Mesodermal cell (in vitro differentiated cells): ENCODE results near the gene IL7R.
"Not testable (repeated sequence)": the region's sequence is repeated elsewhere in the genome, so short reads cannot be mapped to it uniquely, and the experiment has no call there.

Experiments
- H3K27ac ChIP-seq: 2 replicates; pipeline ENCODE4 v1.7.0; 2013; ENCODE audit warnings: mild to moderate bottlenecking, low read depth, low read length, moderate library complexity; ENCODE audit not compliant: severe bottlenecking
- H3K36me3 ChIP-seq: 2 replicates; pipeline ENCODE4 v1.7.1; 2013; ENCODE audit warnings: mild to moderate bottlenecking, low read length, moderate library complexity; ENCODE audit not compliant: control insufficient read depth, insufficient read depth
- H3K4me1 ChIP-seq: one replicate; pipeline ENCODE4 v1.7.1; 2013; ENCODE audit warnings: mild to moderate bottlenecking, low read length; ENCODE audit not compliant: insufficient read depth, control insufficient read depth, poor library complexity, severe bottlenecking
- H3K4me3 ChIP-seq: 2 replicates; pipeline ENCODE4 v1.7.0; 2013; ENCODE audit warnings: low read length, control low read depth, mild to moderate bottlenecking; ENCODE audit not compliant: insufficient read depth, poor library complexity, severe bottlenecking; ENCODE audit errors: extremely low read depth
- H3K9me3 ChIP-seq: 2 replicates; pipeline ENCODE4 v1.7.1; 2013; ENCODE audit warnings: mild to moderate bottlenecking, low read length, moderate library complexity; ENCODE audit not compliant: control insufficient read depth
- WGBS, 2 experiments: methylation state at CpG; one replicate each; pipeline ENCODE4 v1.1.5; 2013; ENCODE audit warnings: missing lambda C conversion rate in 2 of 2; ENCODE audit not compliant: insufficient coverage in 2 of 2; 5-methylcytosine and 5-hydroxymethylcytosine counted together

IL7R gene

DNA sequence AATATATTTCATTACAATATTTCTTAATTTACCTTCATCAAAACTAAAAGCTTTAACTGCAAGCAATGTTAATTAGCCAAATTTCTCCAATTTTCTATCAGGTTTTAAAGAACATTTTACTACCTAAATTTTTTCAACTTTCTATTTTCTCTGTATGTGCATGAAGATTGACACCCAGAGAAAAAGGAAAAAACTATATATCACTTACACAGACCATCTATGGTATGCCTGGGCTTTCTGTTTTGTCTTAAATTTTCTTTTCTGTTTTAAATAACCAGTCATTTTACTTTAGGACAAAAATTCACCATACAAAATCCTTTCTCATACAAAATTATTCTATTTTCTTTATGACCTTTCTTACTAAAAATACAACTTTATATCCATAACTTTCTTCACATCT is 13.8 kb upstream of the IL7R start:
- no peak overlapping the region for H3K4me3 ChIP-seq
- peaks cover 22% of the 10 kb centered on the region for H3K9me3 ChIP-seq
- H3K4me1 ChIP-seq, result no peaks in the 10 kb centered on the region
- no peaks in the 10 kb centered on the region for H3K36me3 ChIP-seq
- no peak overlapping the region for H3K27ac ChIP-seq

DNA sequence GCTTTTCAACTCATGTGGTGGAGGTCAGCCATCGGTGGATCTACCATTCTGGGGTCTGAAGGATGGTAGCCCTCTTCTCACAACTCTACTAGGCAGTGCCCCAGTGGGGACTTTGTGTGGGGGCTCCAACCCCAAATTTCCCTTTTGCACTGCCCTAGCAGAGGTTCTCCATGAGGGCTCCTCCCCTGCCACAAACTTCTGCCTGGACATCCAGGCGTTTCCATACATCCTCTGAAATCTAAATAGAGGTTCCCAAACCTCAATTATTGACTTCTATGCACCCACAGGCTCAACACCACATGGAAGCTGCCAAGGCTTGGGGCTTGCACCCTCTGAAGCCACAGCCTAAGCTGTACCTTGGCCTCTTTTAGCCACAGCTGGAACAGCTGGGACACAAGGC is 11.2 kb upstream of the IL7R start:
- not testable (repeated sequence) for H3K27ac ChIP-seq, H3K4me1 ChIP-seq, H3K4me3 ChIP-seq, H3K36me3 ChIP-seq
- no CpG with 5 or more reads among the region's 2 CpGs for WGBS, 2 experiments
- peaks cover 22% of the 10 kb centered on the region for H3K9me3 ChIP-seq

DNA sequence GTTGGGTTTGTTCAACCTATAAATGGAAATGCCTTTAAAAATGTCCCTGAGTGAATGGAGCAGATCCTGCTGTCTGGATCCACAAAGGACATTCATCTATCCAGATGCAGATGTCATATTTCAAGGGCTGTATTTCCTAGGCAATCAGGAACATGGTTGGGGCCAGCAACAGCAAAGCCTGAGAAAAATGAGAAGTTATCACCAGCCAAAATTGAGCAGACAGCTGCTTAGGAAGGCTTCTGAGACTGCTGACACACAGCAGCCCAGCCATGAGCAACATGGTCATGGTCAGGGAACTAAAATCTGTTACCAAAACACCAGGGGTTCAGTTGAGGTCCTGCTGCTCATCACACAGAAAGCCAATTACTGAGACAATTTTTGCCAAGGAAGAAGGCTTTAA is 9.2 kb upstream of the IL7R start:
- Histone ChIP-seq H3K36me3 (no peaks in the 10 kb centered on the region), H3K9me3 (peaks cover 20% of the 10 kb centered on the region), H3K27ac (no peak overlapping the region), H3K4me3 (no peak overlapping the region), H3K4me1 (no peaks in the 10 kb centered on the region)

DNA sequence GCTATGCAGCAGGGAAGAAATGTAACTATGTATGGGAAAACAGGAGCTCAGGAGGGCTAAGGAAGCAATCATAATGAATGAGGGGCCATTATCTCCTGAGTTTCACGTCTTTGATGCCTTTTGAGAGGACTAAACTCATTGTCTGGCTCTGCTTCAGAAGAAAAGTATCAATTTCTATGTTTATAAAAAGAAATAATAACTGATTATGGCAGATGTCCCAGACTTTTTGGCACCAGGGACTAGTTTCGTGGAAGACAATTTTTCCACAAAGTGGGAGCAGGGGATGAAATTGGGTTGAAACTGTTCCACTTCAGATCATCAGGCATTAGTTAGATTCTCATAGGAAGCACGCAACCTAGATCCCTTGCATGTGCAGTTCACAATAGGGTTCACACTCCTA is 8.7 kb upstream of the IL7R start:
- no peak overlapping the region for H3K4me3 ChIP-seq
- H3K27ac ChIP-seq, result no peak overlapping the region
- H3K4me1 ChIP-seq, result no peaks in the 10 kb centered on the region
- WGBS, 2 experiments, result 79 to 89% methylated on average over 2 to 3 of the region's 3 CpGs
- peaks cover 18% of the 10 kb centered on the region for H3K9me3 ChIP-seq
- no peaks in the 10 kb centered on the region for H3K36me3 ChIP-seq

- H3K36me3 ChIP-seq, result no peaks in the 10 kb centered on the region
- no peak overlapping the region for H3K4me3 ChIP-seq
- no peak overlapping the region for H3K27ac ChIP-seq
- 81% methylated on average over 4 to 6 of the region's 6 CpGs for WGBS, 2 experiments
- H3K9me3 ChIP-seq, result peaks cover 16% of the 10 kb centered on the region
- no peaks in the 10 kb centered on the region for H3K4me1 ChIP-seq
Observed at GRCh38 chr5:35849860-35850259, 6.8 kb upstream of the IL7R start.

GRCh38 chr5:35850967-35851680 is 5.6 kb upstream of the IL7R start:
- Histone ChIP-seq H3K4me3 (no peak overlapping the region), H3K27ac (no peak overlapping the region), H3K9me3 (peaks cover 6% of the 10 kb centered on the region), H3K4me1 (peaks cover under 1% of the 10 kb centered on the region), H3K36me3 (no peaks in the 10 kb centered on the region)
- 60 to 83% methylated on average over 2 to 6 of the region's 8 CpGs for WGBS, 2 experiments

- Histone ChIP-seq H3K9me3 (peaks cover 2% of the 10 kb centered on the region), H3K27ac (no peak overlapping the region), H3K4me1 (peaks cover 11% of the 10 kb centered on the region), H3K36me3 (no peaks in the 10 kb centered on the region), H3K4me3 (no peak overlapping the region)
- 78 to 84% methylated on average over 7 of the region's 8 CpGs for WGBS, 2 experiments
Observed at GRCh38 chr5:35852084-35852734, 4.5 kb upstream of the IL7R start.

GRCh38 chr5:35852773-35853172 is 3.9 kb upstream of the IL7R start:
- H3K36me3 ChIP-seq, result no peaks in the 10 kb centered on the region
- peaks cover 17% of the 10 kb centered on the region for H3K4me1 ChIP-seq
- no peaks in the 10 kb centered on the region for H3K9me3 ChIP-seq
- no peak overlapping the region for H3K27ac ChIP-seq
- no peak overlapping the region for H3K4me3 ChIP-seq

GRCh38 chr5:35853631-35854030 is 3.1 kb upstream of the IL7R start:
- Histone ChIP-seq H3K27ac (no peak overlapping the region), H3K4me1 (peaks cover 19% of the 10 kb centered on the region), H3K36me3 (no peaks in the 10 kb centered on the region), H3K9me3 (no peaks in the 10 kb centered on the region), H3K4me3 (no peak overlapping the region)
- WGBS, 2 experiments, result 81 to 95% methylated on average over 3 of the region's 3 CpGs

- Histone ChIP-seq H3K4me3 (no peak overlapping the region), H3K27ac (no peak overlapping the region), H3K36me3 (no peaks in the 10 kb centered on the region), H3K4me1 (peaks cover 19% of the 10 kb centered on the region), H3K9me3 (no peaks in the 10 kb centered on the region)
- 91% methylated on average over 1 of the region's 1 CpG; no CpG with 5 or more reads in 1 of the 2 experiments for WGBS, 2 experiments
Observed at GRCh38 chr5:35854248-35854647, 2.4 kb upstream of the IL7R start.

DNA sequence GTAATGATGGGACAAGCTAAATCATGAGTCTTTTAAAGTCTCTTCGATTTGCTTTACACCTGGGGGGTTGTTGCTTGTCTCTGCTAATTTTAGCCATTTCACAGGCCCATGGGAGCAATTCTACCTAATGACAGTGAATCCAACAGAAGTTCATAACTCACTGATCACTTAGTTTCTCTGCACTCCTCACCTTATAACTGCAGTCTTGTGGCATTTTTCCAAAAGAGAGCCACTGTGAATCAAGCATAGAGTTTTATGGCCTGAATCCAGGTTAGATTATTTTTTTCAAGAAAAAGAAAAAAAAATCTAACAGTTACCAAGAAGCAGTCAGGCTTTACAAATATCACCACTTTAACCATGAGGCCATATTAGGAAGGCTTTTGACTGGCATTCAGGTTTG is 1.5 kb upstream of the IL7R start:
- no peaks in the 10 kb centered on the region for H3K9me3 ChIP-seq
- H3K27ac ChIP-seq, result no peak overlapping the region
- no peak overlapping the region for H3K4me3 ChIP-seq
- 100% methylated on average over 1 of the region's 1 CpG; no CpG with 5 or more reads in 1 of the 2 experiments for WGBS, 2 experiments
- H3K36me3 ChIP-seq, result no peaks in the 10 kb centered on the region
- peaks cover 19% of the 10 kb centered on the region for H3K4me1 ChIP-seq
